Erythroblast (primary cell): ENCODE results near the gene LACRT.

Experiments
- GATA1 ChIP-seq: IDR thresholded peaks from 2 replicates; pipeline ENCODE4 v1.6.1; 2011; ENCODE audit warnings: low read depth, mild to moderate bottlenecking, control low read depth, low read length, moderate library complexity
- POLR2A ChIP-seq: IDR thresholded peaks from 2 replicates; pipeline ENCODE4 v1.6.1; 2011; ENCODE audit warnings: mild to moderate bottlenecking, low read length

GRCh38 chr12:54667945-54668344 lies 33.2 kb upstream of the LACRT start:
- no peak for TF ChIP-seq POLR2A
- TF ChIP-seq GATA1, result no peak
